Gastroesophageal sphincter (tissue), 3 donors: ENCODE data around the gene DMRTB1.

Source experiments
- CTCF ChIP-seq, 4 experiments: fragments of 200-600 bp in 2 of 4; fragments of 450-650 bp in 2 of 4; sonication (generic) in 1 of 4; IDR thresholded peaks; one replicate each; pipeline ENCODE4 v1.5.1; 2017 to 2019; ENCODE audit warnings: antibody characterized with exemption in 4 of 4, mild to moderate bottlenecking in 2 of 4, moderate library complexity in 2 of 4
- POLR2A ChIP-seq, 2 donors: fragments of 450-650 bp; IDR thresholded peaks; one replicate each; pipeline ENCODE4 v1.6.1; 2017; ENCODE audit warnings: antibody characterized with exemption in 2 of 2, mild to moderate bottlenecking in 2 of 2, moderate library complexity in 1 of 2
- POLR2AphosphoS5 ChIP-seq: sonication (generic); formaldehyde crosslinking; IDR thresholded peaks from one replicate; pipeline ENCODE4 v1.6.1; 2017; ENCODE audit warnings: antibody characterized with exemption

- TF ChIP-seq CTCF (IDR thresholded peaks at IDR 0.05): no peak
- no peak for TF ChIP-seq POLR2AphosphoS5
- TF ChIP-seq POLR2A (IDR thresholded peaks at IDR 0.05): no peak
Measured at GRCh38 chr1:53508991-53509666, 49.9 kb downstream of the DMRTB1 start.
